ENCODE results near the gene MOB2.

DNA sequence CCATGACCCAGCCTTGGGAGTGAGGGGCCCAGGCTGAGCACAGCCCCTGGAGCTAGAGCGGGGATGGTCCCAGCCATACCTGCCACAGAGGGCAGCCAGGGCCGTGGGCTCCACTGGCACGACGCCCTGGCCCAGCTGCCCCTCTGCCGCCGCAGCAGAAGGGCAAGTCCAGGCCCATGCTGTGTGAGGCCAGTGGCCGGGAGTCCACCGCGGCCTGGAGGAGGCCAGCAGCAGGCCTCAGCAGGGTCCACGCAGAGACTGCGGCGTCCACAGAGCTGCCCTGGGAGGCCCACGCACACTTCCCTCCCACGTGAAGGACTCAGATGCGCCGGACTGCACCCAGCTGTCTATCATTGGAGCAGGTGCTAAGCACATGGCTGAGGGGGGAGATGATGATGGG, 23.5 kb downstream of the MOB2 start:
- TF ChIP-seq CTCF (IDR thresholded peaks at IDR 0.05; ENCODE audit: low read depth, low read length, missing input control): no peak
- TF ChIP-seq YY1 (IDR thresholded peaks at IDR 0.05): no peak

Measured in liver (tissue), 2 donors.